HG02623 (cell line): Measurements from ENCODE around the gene RAB33A.
"Not testable (repeated sequence)": the region's sequence is repeated elsewhere in the genome, so short reads cannot be mapped to it uniquely, and the experiment has no call there.

Source experiments
- ATAC-seq: cut with Tn5 transposase; IDR thresholded peaks from one replicate; pipeline ENCODE4 v1.9.1; 2021; ENCODE audit warnings: moderate library complexity; ENCODE audit not compliant: unreplicated experiment

RAB33A gene

GRCh38 chrX:130231184-130231583 is 59.4 kb downstream of the RAB33A start:
- ATAC-seq: not testable (repeated sequence)
